ENCODE measurements around the gene PTPRT.

PTPRT gene

GRCh38 chr20:42134265-42135098 is 1055.2 kb downstream of the PTPRT start:
- Histone ChIP-seq H3K27me3 (ENCODE audit: insufficient read depth, low read length) (peaks cover 4% of the 10 kb centered on the region; the same call in 1 of the 2 replicates), H3K4me1 (ENCODE audit: insufficient read depth, low read length) (peaks cover 8% of the 10 kb centered on the region; the same call in 1 of the 2 replicates), H3K36me3 (ENCODE audit: insufficient read depth, low read depth, low read length) (no peaks in the 10 kb centered on the region), H3K27ac (ENCODE audit: low read length) (no peak overlapping the region), H3K4me3 (ENCODE audit: low read length) (no peak overlapping the region), H3K9ac (ENCODE audit: low read depth, low read length) (no peak overlapping the region), H3K9me3 (ENCODE audit: insufficient read depth, low read depth, low read length) (no peaks in the 10 kb centered on the region)

GRCh38 chr20:42130810-42131596 is 1058.7 kb downstream of the PTPRT start:
- H3K36me3 ChIP-seq (ENCODE audit: insufficient read depth, low read depth, low read length): no peaks in the 10 kb centered on the region
- H3K9me3 ChIP-seq (ENCODE audit: insufficient read depth, low read depth, low read length): no peaks in the 10 kb centered on the region
- no peak overlapping the region for H3K4me3 ChIP-seq (ENCODE audit: low read length)
- H3K4me1 ChIP-seq (ENCODE audit: insufficient read depth, low read length): no peaks in the 10 kb centered on the region
- H3K9ac ChIP-seq (ENCODE audit: low read depth, low read length): no peak overlapping the region
- H3K27ac ChIP-seq (ENCODE audit: low read length): no peak overlapping the region
- H3K27me3 ChIP-seq (ENCODE audit: insufficient read depth, low read length): no peaks in the 10 kb centered on the region

- no peak overlapping the region for H3K4me3 ChIP-seq (ENCODE audit: low read length)
- H3K27ac ChIP-seq (ENCODE audit: low read length): no peak overlapping the region
- H3K9me3 ChIP-seq (ENCODE audit: insufficient read depth, low read depth, low read length): no peaks in the 10 kb centered on the region
- no peaks in the 10 kb centered on the region for H3K4me1 ChIP-seq (ENCODE audit: insufficient read depth, low read length)
- H3K9ac ChIP-seq (ENCODE audit: low read depth, low read length): no peak overlapping the region
- no peaks in the 10 kb centered on the region for H3K36me3 ChIP-seq (ENCODE audit: insufficient read depth, low read depth, low read length)
- H3K27me3 ChIP-seq (ENCODE audit: insufficient read depth, low read length): no peaks in the 10 kb centered on the region
These were observed 1064.3 kb downstream of the PTPRT start for GRCh38 chr20:42125426-42125825.

GRCh38 chr20:42123981-42124473 is 1065.7 kb downstream of the PTPRT start:
- Histone ChIP-seq H3K36me3 (ENCODE audit: insufficient read depth, low read depth, low read length) (no peaks in the 10 kb centered on the region), H3K4me1 (ENCODE audit: insufficient read depth, low read length) (no peaks in the 10 kb centered on the region; the same call in 1 of the 2 replicates), H3K27me3 (ENCODE audit: insufficient read depth, low read length) (no peaks in the 10 kb centered on the region), H3K9ac (ENCODE audit: low read depth, low read length) (no peak overlapping the region), H3K4me3 (ENCODE audit: low read length) (no peak overlapping the region), H3K9me3 (ENCODE audit: insufficient read depth, low read depth, low read length) (no peaks in the 10 kb centered on the region), H3K27ac (ENCODE audit: low read length) (no peak overlapping the region)

GRCh38 chr20:42118409-42119125 is 1071.1 kb downstream of the PTPRT start:
- Histone ChIP-seq H3K4me3 (ENCODE audit: low read length) (peak overlapping the region; percentile 20; the same call in 1 of the 2 replicates), H3K36me3 (ENCODE audit: insufficient read depth, low read depth, low read length) (no peaks in the 10 kb centered on the region), H3K27me3 (ENCODE audit: insufficient read depth, low read length) (no peaks in the 10 kb centered on the region), H3K27ac (ENCODE audit: low read length) (no peak overlapping the region), H3K9ac (ENCODE audit: low read depth, low read length) (no peak overlapping the region), H3K9me3 (ENCODE audit: insufficient read depth, low read depth, low read length) (no peaks in the 10 kb centered on the region), H3K4me1 (ENCODE audit: insufficient read depth, low read length) (peaks cover 7% of the 10 kb centered on the region; the same call in 1 of the 2 replicates)

- H3K27me3 ChIP-seq (ENCODE audit: insufficient read depth, low read length): no peaks in the 10 kb centered on the region
- H3K4me1 ChIP-seq (ENCODE audit: insufficient read depth, low read length): peaks cover 7% of the 10 kb centered on the region; the same call in 1 of the 2 replicates
- no peak overlapping the region for H3K9ac ChIP-seq (ENCODE audit: low read depth, low read length)
- H3K36me3 ChIP-seq (ENCODE audit: insufficient read depth, low read depth, low read length): no peaks in the 10 kb centered on the region
- H3K27ac ChIP-seq (ENCODE audit: low read length): no peak overlapping the region
- no peaks in the 10 kb centered on the region for H3K9me3 ChIP-seq (ENCODE audit: insufficient read depth, low read depth, low read length)
- H3K4me3 ChIP-seq (ENCODE audit: low read length): no peak overlapping the region
These were observed 1071.7 kb downstream of the PTPRT start for GRCh38 chr20:42118001-42118400.

- peaks cover 2% of the 10 kb centered on the region; the same call in 1 of the 2 replicates for H3K4me1 ChIP-seq (ENCODE audit: insufficient read depth, low read length)
- H3K27me3 ChIP-seq (ENCODE audit: insufficient read depth, low read length): no peaks in the 10 kb centered on the region
- H3K9me3 ChIP-seq (ENCODE audit: insufficient read depth, low read depth, low read length): no peaks in the 10 kb centered on the region
- no peak overlapping the region for H3K27ac ChIP-seq (ENCODE audit: low read length)
- H3K9ac ChIP-seq (ENCODE audit: low read depth, low read length): no peak overlapping the region
- H3K36me3 ChIP-seq (ENCODE audit: insufficient read depth, low read depth, low read length): no peaks in the 10 kb centered on the region
- no peak overlapping the region for H3K4me3 ChIP-seq (ENCODE audit: low read length)
These were observed 1076.5 kb downstream of the PTPRT start for GRCh38 chr20:42113236-42113635.

GRCh38 chr20:42112161-42112560 is 1077.5 kb downstream of the PTPRT start:
- no peaks in the 10 kb centered on the region for H3K27me3 ChIP-seq (ENCODE audit: insufficient read depth, low read length)
- no peaks in the 10 kb centered on the region for H3K9me3 ChIP-seq (ENCODE audit: insufficient read depth, low read depth, low read length)
- H3K36me3 ChIP-seq (ENCODE audit: insufficient read depth, low read depth, low read length): no peaks in the 10 kb centered on the region
- no peak overlapping the region for H3K4me3 ChIP-seq (ENCODE audit: low read length)
- H3K9ac ChIP-seq (ENCODE audit: low read depth, low read length): no peak overlapping the region
- H3K27ac ChIP-seq (ENCODE audit: low read length): no peak overlapping the region
- H3K4me1 ChIP-seq (ENCODE audit: insufficient read depth, low read length): 0 out of 2 replicates have a peak, but pooled peaks cover 2% of the 10 kb centered on the region

- H3K4me1 ChIP-seq (ENCODE audit: insufficient read depth, low read length): 0 out of 2 replicates have a peak, but pooled peaks cover 2% of the 10 kb centered on the region
- no peaks in the 10 kb centered on the region for H3K9me3 ChIP-seq (ENCODE audit: insufficient read depth, low read depth, low read length)
- no peaks in the 10 kb centered on the region for H3K27me3 ChIP-seq (ENCODE audit: insufficient read depth, low read length)
- H3K4me3 ChIP-seq (ENCODE audit: low read length): no peak overlapping the region
- no peak overlapping the region for H3K9ac ChIP-seq (ENCODE audit: low read depth, low read length)
- no peak overlapping the region for H3K27ac ChIP-seq (ENCODE audit: low read length)
- H3K36me3 ChIP-seq (ENCODE audit: insufficient read depth, low read depth, low read length): no peaks in the 10 kb centered on the region
These were observed 1078.4 kb downstream of the PTPRT start for GRCh38 chr20:42111349-42111748.

- Histone ChIP-seq H3K36me3 (ENCODE audit: insufficient read depth, low read depth, low read length) (no peaks in the 10 kb centered on the region), H3K9me3 (ENCODE audit: insufficient read depth, low read depth, low read length) (no peaks in the 10 kb centered on the region), H3K4me1 (ENCODE audit: insufficient read depth, low read length) (0 out of 2 replicates have a peak, but pooled peaks cover 2% of the 10 kb centered on the region), H3K9ac (ENCODE audit: low read depth, low read length) (no peak overlapping the region), H3K27me3 (ENCODE audit: insufficient read depth, low read length) (no peaks in the 10 kb centered on the region), H3K27ac (ENCODE audit: low read length) (no peak overlapping the region), H3K4me3 (ENCODE audit: low read length) (no peak overlapping the region)
These were observed 1079.4 kb downstream of the PTPRT start for GRCh38 chr20:42110301-42110700.

GRCh38 chr20:42102000-42102399 is 1087.7 kb downstream of the PTPRT start:
- Histone ChIP-seq H3K27me3 (ENCODE audit: insufficient read depth, low read length) (no peaks in the 10 kb centered on the region), H3K9me3 (ENCODE audit: insufficient read depth, low read depth, low read length) (no peaks in the 10 kb centered on the region), H3K27ac (ENCODE audit: low read length) (no peak overlapping the region), H3K36me3 (ENCODE audit: insufficient read depth, low read depth, low read length) (no peaks in the 10 kb centered on the region), H3K4me1 (ENCODE audit: insufficient read depth, low read length) (no peaks in the 10 kb centered on the region), H3K4me3 (ENCODE audit: low read length) (no peak overlapping the region), H3K9ac (ENCODE audit: low read depth, low read length) (no peak overlapping the region)

Measured in iPS-20b (cell line).